GM19193 (cell line): ENCODE data around the gene CDPF1.
A peak's percentile ranks its signal among the peaks of the same experiment; 100 is the strongest.

Experiments used
- POLR2A ChIP-seq: IDR thresholded peaks from 4 replicates; pipeline ENCODE4 v1.6.1; 2011; ENCODE audit not compliant: insufficient read depth, insufficient read length; ENCODE audit errors: extremely low read depth

The CDPF1 gene

DNA sequence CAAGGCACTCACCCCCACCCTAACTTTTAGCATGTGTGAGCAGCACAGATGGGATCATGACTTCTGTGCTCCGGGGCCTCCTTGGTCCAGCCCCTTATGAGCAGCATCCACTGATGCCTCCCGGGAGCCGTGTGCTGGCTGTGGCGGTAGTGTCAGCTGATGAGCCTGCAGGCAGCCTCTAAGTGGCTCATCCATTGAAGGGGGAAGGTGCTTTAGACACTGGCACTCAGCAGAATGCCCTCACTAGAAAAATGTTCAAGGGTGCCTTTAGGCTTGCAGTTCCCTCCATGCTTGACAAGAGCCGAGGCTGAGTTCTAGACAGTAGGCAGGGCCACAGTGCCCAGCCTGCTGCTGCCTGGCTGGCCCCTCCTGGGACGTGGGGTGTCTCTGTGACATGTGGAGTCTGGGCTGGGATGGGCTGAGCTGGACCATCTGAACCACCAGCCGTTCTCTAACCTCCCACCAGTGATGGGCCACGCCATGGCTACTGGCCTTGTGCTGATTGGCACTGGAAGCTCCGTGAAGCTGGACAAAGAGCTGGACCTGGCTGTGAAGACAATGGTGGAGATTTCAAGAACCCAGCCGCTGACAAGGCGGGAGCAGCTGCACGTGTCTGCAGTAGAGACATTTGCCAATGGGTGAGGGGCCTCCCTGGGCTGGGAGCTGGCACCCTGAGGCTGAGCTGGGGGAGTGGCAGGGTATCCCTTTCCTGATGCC is 23.5 kb upstream of the CDPF1 start:
- TF ChIP-seq POLR2A = no peak

DNA sequence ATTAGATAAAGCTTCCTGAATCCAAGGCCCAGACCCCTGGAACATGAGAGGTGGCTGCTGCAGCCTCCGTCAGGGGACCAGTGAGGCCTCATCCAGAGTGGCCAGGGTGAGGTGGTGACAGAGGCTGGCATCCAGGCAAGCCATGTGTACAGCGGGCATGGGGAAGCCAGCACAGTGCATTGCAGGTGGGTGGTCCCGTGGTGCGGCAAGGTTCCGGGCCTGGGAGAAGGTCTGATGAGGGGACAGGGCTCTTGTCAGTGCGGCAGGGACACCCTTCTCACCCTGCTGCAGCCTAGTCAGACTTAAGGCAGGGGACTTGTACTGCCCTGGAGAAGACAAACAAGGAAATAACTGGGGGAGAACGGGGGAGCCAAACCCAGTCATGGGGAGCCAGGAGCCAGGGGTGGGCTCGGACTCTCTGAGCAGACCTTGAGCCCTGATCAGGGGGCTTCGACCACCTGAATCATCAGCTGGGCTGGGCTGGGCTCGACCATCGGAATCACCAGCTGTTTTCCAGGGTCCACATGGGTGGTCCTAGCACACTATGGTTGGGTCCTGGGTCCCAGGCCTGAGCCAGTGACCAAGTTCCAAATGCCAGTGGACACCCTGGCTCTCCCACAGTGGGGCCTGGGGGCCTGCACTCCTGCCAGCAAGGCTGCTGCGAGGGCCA is 22.8 kb upstream of the CDPF1 start:
- TF ChIP-seq POLR2A = no peak

DNA sequence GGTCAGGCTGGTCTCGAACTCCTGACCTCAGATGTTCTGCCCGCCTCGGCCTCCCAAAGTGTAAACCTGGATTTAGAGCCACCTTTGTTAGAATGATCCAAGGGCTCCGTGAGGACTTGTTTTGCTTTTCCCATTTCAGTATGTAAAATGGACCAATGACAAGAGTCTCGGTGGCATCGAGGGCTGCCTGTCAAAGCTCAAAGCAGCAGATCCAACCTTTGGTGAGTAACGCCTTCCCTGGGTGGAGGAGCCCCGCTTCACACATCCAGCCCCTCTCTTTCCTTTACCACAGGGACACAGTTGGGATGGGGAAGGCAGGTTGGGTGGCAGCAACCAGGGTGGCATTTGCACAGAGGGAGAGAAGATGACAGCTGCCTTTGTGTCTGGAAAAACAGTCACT is 22.1 kb upstream of the CDPF1 start:
- TF ChIP-seq POLR2A = no peak

GRCh38 chr22:46269564-46269963 is 19.5 kb upstream of the CDPF1 start:
- no peak for TF ChIP-seq POLR2A

DNA sequence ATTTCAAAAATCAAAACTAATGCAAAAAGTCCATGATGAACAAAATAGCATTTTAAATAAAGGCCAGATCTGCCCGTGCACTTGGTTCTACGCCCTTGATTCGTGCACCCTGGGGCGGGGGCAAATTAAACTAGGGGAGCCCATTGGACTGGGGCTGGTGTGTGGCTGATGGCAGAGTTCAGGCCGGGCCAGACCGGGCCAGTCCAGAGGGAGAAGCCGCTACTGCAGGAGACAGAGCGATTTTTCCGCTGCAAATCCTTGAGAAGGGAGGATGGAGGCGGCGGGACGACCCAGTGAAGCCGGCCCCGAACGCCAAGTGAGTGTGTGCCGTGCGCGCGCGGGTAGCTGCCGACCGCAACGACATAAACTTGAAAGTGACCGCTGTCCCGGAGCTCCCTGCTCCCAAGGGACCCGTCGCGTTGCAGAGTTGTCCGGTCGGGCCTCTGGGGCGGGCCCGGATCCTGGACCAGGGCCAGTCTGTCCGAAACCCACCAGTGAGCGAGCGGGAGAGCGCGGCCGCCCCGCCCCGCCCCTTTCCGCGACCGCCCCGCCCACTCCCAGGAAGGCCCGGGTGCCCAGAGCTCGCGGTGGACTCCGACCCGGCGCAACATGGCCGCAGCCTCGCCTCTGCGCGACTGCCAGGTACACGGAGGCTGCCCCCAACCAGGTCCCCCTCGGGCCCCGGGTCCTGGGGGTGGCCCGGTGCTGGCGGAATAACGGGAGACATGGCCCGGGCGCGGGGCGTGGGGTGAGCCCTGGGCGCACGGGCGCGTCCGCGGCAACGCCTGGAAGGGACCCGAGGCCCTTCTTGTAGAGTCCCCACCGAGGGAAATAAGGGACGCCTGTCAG is 17.6 kb upstream of the CDPF1 start, which contains the start of gene TTC38:
Gene TTC38, plus strand, starts transcription at position 578 of the 849 bp plus-strand sequence. Its CDS starts 32 bp downstream, at position 610.
- peak; percentile 70 for TF ChIP-seq POLR2A

DNA sequence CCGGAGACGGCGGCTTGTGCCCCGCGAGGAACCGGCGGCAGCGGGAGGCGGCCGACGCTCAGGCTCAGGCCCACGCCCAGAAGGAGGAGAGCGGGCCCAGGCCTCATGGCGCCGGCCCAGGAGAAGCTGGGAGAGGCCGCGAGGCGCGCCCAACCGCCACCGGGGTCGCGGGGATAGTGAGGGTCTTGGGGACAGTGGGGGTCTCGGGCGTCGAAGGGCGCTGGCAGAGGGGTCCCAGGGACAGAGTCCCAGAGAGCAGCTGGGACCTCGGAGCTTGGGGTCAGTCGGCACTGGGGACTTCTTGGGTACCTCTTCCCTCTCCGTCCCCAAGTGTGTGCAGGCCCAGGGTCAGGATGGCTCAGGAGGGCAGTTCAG is 13.1 kb upstream of the CDPF1 start, which contains the start of gene PKDREJ:
Gene PKDREJ, minus strand, starts transcription at position 128 of the 375 bp plus-strand sequence. Its CDS starts 21 bp downstream, at position 107.
- TF ChIP-seq POLR2A = no peak

DNA sequence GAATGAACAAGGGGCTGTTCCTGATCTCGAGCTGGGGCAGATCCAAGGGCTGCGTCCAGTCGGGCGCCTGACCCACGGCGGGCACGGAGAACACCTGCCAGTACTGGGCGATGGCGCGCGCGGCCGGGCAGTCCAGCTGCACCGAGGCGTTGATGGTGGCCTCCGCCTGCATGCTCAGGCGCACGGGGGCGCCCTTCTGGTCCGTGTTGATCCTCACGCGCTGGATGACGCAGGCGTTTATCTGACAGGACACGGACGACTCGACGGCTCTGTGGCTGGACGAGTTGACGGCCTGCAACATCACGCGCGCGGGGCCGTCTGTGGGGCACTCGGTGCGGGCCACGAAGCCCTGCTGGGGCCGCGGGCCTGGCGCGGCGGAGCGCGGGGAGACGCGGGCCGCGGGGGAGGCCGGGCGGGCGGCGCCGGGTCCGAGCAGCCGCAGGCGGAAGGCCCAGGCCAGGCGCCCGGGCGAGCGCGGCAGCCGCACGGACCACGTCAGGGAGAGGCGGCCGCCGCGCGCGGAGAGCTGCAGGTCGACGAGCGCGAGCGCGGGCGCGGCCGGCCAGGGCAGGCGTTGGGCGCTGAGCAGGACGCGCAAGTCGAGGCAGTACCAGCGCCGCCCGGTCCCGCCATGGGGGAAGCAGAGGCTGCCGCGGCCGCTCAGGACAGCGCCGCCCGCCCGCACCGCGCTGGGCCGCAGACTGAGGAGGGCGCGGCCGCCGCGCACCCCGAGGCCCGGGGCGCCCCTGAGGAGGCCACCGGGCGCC is 12.5 kb upstream of the CDPF1 start:
- TF ChIP-seq POLR2A = no peak

DNA sequence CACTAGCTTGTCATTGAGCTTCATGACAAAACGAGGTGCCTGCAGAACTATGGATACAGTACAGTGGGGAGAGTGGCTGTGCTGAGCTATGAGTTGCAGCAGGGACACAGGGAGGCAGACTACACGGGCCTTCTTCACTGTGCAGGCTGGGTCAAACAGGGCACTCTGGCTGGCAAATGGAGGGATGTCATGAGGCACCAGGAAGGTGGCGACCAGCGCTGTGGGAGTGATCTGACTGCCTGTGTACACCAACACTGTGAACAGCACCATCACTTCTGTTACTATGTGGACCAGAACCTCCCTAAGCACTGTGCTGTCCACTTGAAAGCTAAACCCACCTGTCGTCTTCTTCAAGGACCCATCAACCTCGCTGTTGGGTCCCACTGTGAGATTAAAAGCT is 9.9 kb upstream of the CDPF1 start:
- no peak for TF ChIP-seq POLR2A

GRCh38 chr22:46259374-46259773 is 9.3 kb upstream of the CDPF1 start:
- no peak for TF ChIP-seq POLR2A

DNA sequence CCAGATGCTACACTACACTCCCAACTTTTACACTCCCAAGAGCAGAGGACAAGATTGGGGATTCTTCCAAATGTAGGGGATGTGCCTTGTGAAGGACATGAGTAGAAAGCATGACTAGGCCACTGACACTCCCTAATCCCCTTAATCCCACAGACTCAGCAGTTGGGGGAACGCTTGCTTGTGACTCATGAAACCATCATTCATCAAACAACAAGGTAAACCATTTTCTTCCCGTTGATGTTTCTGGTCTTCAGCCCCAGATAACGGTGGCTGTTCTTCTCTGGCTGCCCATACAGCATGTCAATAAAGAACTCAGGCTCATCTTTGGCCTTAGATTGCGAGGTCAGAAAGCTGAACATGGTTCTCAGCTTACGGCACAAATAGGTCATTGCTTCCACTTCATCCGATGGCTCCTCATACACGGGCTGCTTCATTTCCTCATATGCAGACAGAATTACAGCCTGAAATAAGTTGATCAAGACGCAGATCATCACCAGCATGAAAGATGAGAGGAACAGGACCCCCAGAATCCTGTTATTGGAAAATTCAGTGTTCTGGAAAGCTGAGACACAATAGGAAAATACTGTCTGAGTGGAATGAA is 6.4 kb upstream of the CDPF1 start:
- TF ChIP-seq POLR2A = no peak

DNA sequence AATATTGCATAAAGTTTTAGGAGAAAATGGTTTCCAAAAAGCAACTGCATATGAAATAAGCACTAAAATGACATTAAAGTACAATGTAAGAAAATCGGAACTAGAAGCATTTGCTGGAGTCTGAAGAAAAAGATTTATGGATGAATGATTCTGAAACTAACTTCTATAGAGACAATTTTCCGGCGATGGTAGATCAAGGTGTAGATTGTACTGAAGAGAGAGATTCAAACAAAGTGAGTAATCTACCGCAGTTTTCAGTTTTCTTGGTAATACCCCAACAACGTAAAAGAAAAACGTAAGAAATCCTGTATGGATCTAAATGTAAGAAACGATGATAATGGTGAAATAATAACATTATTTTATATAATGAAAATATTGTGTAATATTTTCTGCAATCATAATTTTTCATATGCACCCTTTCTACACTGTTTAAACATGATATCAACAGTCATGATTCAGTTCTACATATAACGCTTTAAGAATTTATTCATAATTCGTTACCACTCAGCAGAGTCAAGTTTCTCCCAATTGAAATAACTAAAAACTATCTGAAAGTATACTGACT is 1.8 kb upstream of the CDPF1 start:
- no peak for TF ChIP-seq POLR2A

GRCh38 chr22:46251266-46251665 is 1.2 kb upstream of the CDPF1 start:
- no peak for TF ChIP-seq POLR2A

DNA sequence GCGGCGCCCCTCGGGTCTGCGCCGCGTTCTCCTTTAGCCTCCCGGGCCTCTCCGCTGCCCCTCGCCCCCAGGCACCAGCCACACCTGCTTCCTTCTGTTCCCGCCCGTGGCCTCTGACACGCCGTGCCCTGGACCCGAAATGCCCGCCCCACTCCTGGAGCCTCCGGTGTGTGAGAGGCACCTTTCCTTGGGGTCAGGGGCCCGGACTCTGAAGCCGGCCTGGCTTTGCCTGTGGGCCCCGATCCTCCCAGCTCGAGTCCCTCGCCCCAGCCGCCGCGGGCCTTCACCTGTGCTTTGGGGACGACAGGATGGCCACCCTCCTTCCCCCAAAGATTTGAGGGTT is 661 bp upstream of the CDPF1 start:
- TF ChIP-seq POLR2A = no peak

GRCh38 chr22:46247443-46247975 is 2.6 kb downstream of the CDPF1 start:
- no peak for TF ChIP-seq POLR2A
